Loucy (cell line): ENCODE measurements around the gene PCBP3.
"Not testable (repeated sequence)": the region's sequence is repeated elsewhere in the genome, so short reads cannot be mapped to it uniquely, and the experiment has no call there.

Experiments used
- H2AFZ ChIP-seq: fragments of 200-600 bp; sonication (generic); 2 replicates; pipeline ENCODE4 v1.6.0; 2016; ENCODE audit warnings: antibody characterized with exemption, mild to moderate bottlenecking, low read length, moderate library complexity
- H3F3A ChIP-seq: fragments of 200-600 bp; 2 replicates; pipeline ENCODE4 v1.6.0; 2016; ENCODE audit warnings: antibody characterized with exemption, low read depth, mild to moderate bottlenecking
- H3K27me3 ChIP-seq: fragments of 200-600 bp; sonication (generic); 2 replicates; pipeline ENCODE4 v1.6.1; 2014; ENCODE audit warnings: low read length, mild to moderate bottlenecking; ENCODE audit not compliant: insufficient read depth, poor library complexity, severe bottlenecking
- H3K36me3 ChIP-seq: fragments of 200-600 bp; sonication (generic); 2 replicates; pipeline ENCODE4 v1.6.1; 2016; ENCODE audit warnings: low read length; ENCODE audit not compliant: insufficient read depth
- H3K4me1 ChIP-seq: fragments of 200-600 bp; sonication (generic); 2 replicates; pipeline ENCODE4 v1.5.1; 2014; ENCODE audit warnings: low read length, mild to moderate bottlenecking; ENCODE audit not compliant: insufficient read depth, poor library complexity, severe bottlenecking
- H3K4me2 ChIP-seq: fragments of 200-600 bp; sonication (generic); 2 replicates; pipeline ENCODE4 v1.6.0; 2014; ENCODE audit warnings: antibody characterized with exemption, low read length, low read depth, mild to moderate bottlenecking; ENCODE audit not compliant: poor library complexity, severe bottlenecking
- H3K4me3 ChIP-seq: fragments of 200-600 bp; sonication (generic); 2 replicates; pipeline ENCODE4 v1.5.1; 2014; ENCODE audit warnings: low read length, mild to moderate bottlenecking, mixed read lengths; ENCODE audit not compliant: poor library complexity, severe bottlenecking
- H3K79me2 ChIP-seq: fragments of 200-600 bp; sonication (generic); 2 replicates; pipeline ENCODE4 v1.6.1; 2014; ENCODE audit warnings: low read length; ENCODE audit not compliant: insufficient read depth
- H3K9ac ChIP-seq: fragments of 200-600 bp; sonication (generic); 2 replicates; pipeline ENCODE4 v1.6.0; 2014; ENCODE audit warnings: mild to moderate bottlenecking, low read depth, low read length, moderate library complexity; ENCODE audit not compliant: poor library complexity, severe bottlenecking
- H3K9me2 ChIP-seq: fragments of 200-600 bp; sonication (generic); replicated peaks from 2 replicates; pipeline ENCODE4 v1.6.1; 2016; ENCODE audit warnings: low read depth, low read length, mixed read lengths
- H3K9me3 ChIP-seq: fragments of 200-600 bp; sonication (generic); 2 replicates; pipeline ENCODE4 v1.6.1; 2014; ENCODE audit warnings: mild to moderate bottlenecking, antibody characterized with exemption, low read length, low read depth; ENCODE audit not compliant: insufficient read depth
- H4K20me1 ChIP-seq: fragments of 200-600 bp; sonication (generic); 2 replicates; pipeline ENCODE4 v1.6.0; 2014; ENCODE audit warnings: antibody characterized with exemption, low read length, mild to moderate bottlenecking; ENCODE audit not compliant: insufficient read depth, poor library complexity, severe bottlenecking
- CTCF ChIP-seq: fragments of 200-600 bp; sonication (generic); conservative IDR thresholded peaks from 2 replicates; pipeline ENCODE4 v1.5.1; 2014; ENCODE audit warnings: mild to moderate bottlenecking, antibody characterized with exemption, low read length
- EZH2phosphoT487 ChIP-seq: fragments of 200-600 bp; IDR thresholded peaks from 2 replicates; pipeline ENCODE4 v1.6.1; 2018; ENCODE audit warnings: antibody characterized with exemption, mild to moderate bottlenecking, moderate library complexity, borderline replicate concordance

The PCBP3 gene

GRCh38 chr21:45669382-45669781 is 25.9 kb downstream of the PCBP3 start:
- Histone ChIP-seq H3F3A (no peaks in the 10 kb centered on the region), H2AFZ (no peak overlapping the region), H3K9ac (no peak overlapping the region), H3K4me3 (no peak overlapping the region), H4K20me1 (no peaks in the 10 kb centered on the region), H3K27me3 (no peaks in the 10 kb centered on the region), H3K4me2 (no peak overlapping the region), H3K36me3 (no peaks in the 10 kb centered on the region), H3K9me2 (no peaks in the 10 kb centered on the region), H3K79me2 (no peaks in the 10 kb centered on the region), H3K4me1 (no peaks in the 10 kb centered on the region), H3K9me3 (0 out of 2 replicates have a peak, but pooled peaks cover 9% of the 10 kb centered on the region)
- no peak for TF ChIP-seq EZH2phosphoT487
- TF ChIP-seq CTCF = no peak

GRCh38 chr21:45670731-45671130 is 27.2 kb downstream of the PCBP3 start:
- Histone ChIP-seq H3K9me3 (0 out of 2 replicates have a peak, but pooled peaks cover 9% of the 10 kb centered on the region), H3K9ac (no peak overlapping the region), H4K20me1 (no peaks in the 10 kb centered on the region), H2AFZ (no peak overlapping the region), H3K9me2 (no peaks in the 10 kb centered on the region), H3F3A (no peaks in the 10 kb centered on the region), H3K4me2 (no peak overlapping the region), H3K36me3 (no peaks in the 10 kb centered on the region), H3K27me3 (no peaks in the 10 kb centered on the region), H3K4me3 (no peak overlapping the region), H3K79me2 (no peaks in the 10 kb centered on the region), H3K4me1 (no peaks in the 10 kb centered on the region)
- TF ChIP-seq EZH2phosphoT487 = no peak
- no peak for TF ChIP-seq CTCF

GRCh38 chr21:45678790-45679189 is 35.3 kb downstream of the PCBP3 start:
- not testable (repeated sequence) for H3K9ac ChIP-seq, H3K27me3 ChIP-seq, H4K20me1 ChIP-seq, H3F3A ChIP-seq, H3K4me3 ChIP-seq, H3K4me1 ChIP-seq, H3K9me3 ChIP-seq, H3K4me2 ChIP-seq, H3K9me2 ChIP-seq, H3K36me3 ChIP-seq, H3K79me2 ChIP-seq, H2AFZ ChIP-seq

- H3K27me3 ChIP-seq = no peaks in the 10 kb centered on the region
- H3K9me2 ChIP-seq = no peaks in the 10 kb centered on the region
- H3F3A ChIP-seq = no peaks in the 10 kb centered on the region
- H3K79me2 ChIP-seq = no peaks in the 10 kb centered on the region
- no peak overlapping the region for H3K4me3 ChIP-seq
- H3K4me2 ChIP-seq = no peak overlapping the region
- no peak overlapping the region for H3K9ac ChIP-seq
- no peaks in the 10 kb centered on the region for H4K20me1 ChIP-seq
- TF ChIP-seq EZH2phosphoT487 (no peak), CTCF (no peak)
- no peaks in the 10 kb centered on the region for H3K9me3 ChIP-seq
- H3K4me1 ChIP-seq = no peaks in the 10 kb centered on the region
- no peak overlapping the region for H2AFZ ChIP-seq
- H3K36me3 ChIP-seq = no peaks in the 10 kb centered on the region
Measured at GRCh38 chr21:45680215-45680614, 36.7 kb downstream of the PCBP3 start.
